WERI-Rb-1 (cell line): ENCODE measurements around the gene OR1J4.

Source experiments
- DNase-seq: peaks from one replicate; pipeline ENCODE4 v3.0.0-alpha.2; 2020
- H3K27ac ChIP-seq: fragments of 250-450 bp; sonication (Bioruptor Pico); 2 replicates; pipeline ENCODE4 v1.5.1; 2020; ENCODE audit warnings: mild to moderate bottlenecking, moderate library complexity
- H3K27me3 ChIP-seq: fragments of 250-450 bp; sonication (Bioruptor Pico); 2 replicates; pipeline ENCODE4 v1.5.1; 2021; ENCODE audit warnings: mild to moderate bottlenecking, low read depth, moderate library complexity; ENCODE audit not compliant: insufficient read depth, severe bottlenecking
- H3K36me3 ChIP-seq: fragments of 250-450 bp; sonication (Bioruptor Pico); 2 replicates; pipeline ENCODE4 v1.5.1; 2020; ENCODE audit warnings: mild to moderate bottlenecking, moderate library complexity
- H3K4me3 ChIP-seq: 2 replicates; pipeline ENCODE4 v1.5.1; 2011; ENCODE audit warnings: low read depth, mild to moderate bottlenecking, control low read depth, low read length
- H3K9me3 ChIP-seq: fragments of 250-450 bp; sonication (Bioruptor Pico); 2 replicates; pipeline ENCODE4 v1.5.1; 2021; ENCODE audit warnings: mild to moderate bottlenecking, moderate library complexity; ENCODE audit not compliant: severe bottlenecking
- CTCF ChIP-seq: IDR thresholded peaks from 2 replicates; pipeline ENCODE4 v1.5.1; 2011; ENCODE audit warnings: low read depth, mild to moderate bottlenecking, control low read depth, inconsistent platforms, low read length

The OR1J4 gene

DNA sequence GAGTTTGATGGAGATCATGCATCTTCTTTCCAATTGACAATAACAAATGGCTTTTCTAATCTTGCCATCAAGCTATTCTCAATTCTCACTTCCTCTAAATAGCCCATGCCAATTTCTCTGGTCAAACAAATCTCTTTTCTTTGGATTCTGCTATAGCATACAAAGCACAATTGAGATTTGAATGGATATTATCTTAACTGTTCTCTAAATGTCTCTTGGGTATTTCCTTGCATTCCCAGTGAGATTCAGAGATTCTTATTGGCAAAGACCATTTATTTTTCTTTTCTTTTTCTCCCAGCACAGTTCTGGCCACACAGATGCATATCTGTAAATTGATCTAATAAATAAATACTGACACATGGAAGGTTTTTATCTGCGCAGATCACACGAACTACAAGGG lies 33.9 kb downstream of the OR1J4 start, which contains the start of gene OR1N2:
Gene OR1N2 (plus strand): TSS at position 301 of the 400 bp plus-strand sequence. CDS start 100 bp downstream, outside the sequence.
- Histone ChIP-seq H3K4me3 (no peak within 1 kb of the TSS), H3K27me3 (no peaks in the 10 kb centered on the region), H3K36me3 (no peaks in the 10 kb centered on the region), H3K27ac (no peak within 1 kb of the TSS), H3K9me3 (no peaks in the 10 kb centered on the region)
- DNase-seq = no peak
- TF ChIP-seq CTCF = no peak

GRCh38 chr9:122561446-122561845 lies 42.5 kb downstream of the OR1J4 start:
- Histone ChIP-seq H3K36me3 (no peaks in the 10 kb centered on the region), H3K27me3 (no peaks in the 10 kb centered on the region), H3K27ac (peak overlapping the region; percentile 65; the same call in 1 of the 2 replicates), H3K4me3 (no peak overlapping the region), H3K9me3 (peaks cover 13% of the 10 kb centered on the region)
- TF ChIP-seq CTCF = no peak
- no peak for DNase-seq

- no peak for TF ChIP-seq CTCF
- Histone ChIP-seq H3K27ac (peak overlapping the region; percentile 65), H3K27me3 (no peaks in the 10 kb centered on the region), H3K4me3 (no peak overlapping the region), H3K9me3 (peaks cover 13% of the 10 kb centered on the region), H3K36me3 (no peaks in the 10 kb centered on the region)
- peak; percentile 95 for DNase-seq
Measured at GRCh38 chr9:122562134-122562760, 43.3 kb downstream of the OR1J4 start.

- TF ChIP-seq CTCF = no peak
- Histone ChIP-seq H3K36me3 (no peaks in the 10 kb centered on the region), H3K27me3 (no peaks in the 10 kb centered on the region), H3K27ac (no peak overlapping the region), H3K4me3 (no peak overlapping the region), H3K9me3 (peaks cover 7% of the 10 kb centered on the region)
- no peak for DNase-seq
Measured at GRCh38 chr9:122567901-122568300, 49.0 kb downstream of the OR1J4 start.
